ENCODE measurements around the gene EEPD1.
"Not testable (repeated sequence)": the region's sequence is repeated elsewhere in the genome, so short reads cannot be mapped to it uniquely, and the experiment has no call there.

The EEPD1 gene

GRCh38 chr7:36314491-36314890 lies 161.4 kb downstream of the EEPD1 start:
- DNase-seq (ENCODE audit: low read depth in 2 of 2, low spot score in 1 of 2), result no peak

- DNase-seq (ENCODE audit: low read depth in 2 of 2, low spot score in 1 of 2), result no peak
These were observed 162.4 kb downstream of the EEPD1 start for GRCh38 chr7:36315309-36315944.

- no peak for DNase-seq (ENCODE audit: low read depth in 2 of 2, low spot score in 1 of 2)
These were observed 163.3 kb downstream of the EEPD1 start for GRCh38 chr7:36316319-36316718.

DNA sequence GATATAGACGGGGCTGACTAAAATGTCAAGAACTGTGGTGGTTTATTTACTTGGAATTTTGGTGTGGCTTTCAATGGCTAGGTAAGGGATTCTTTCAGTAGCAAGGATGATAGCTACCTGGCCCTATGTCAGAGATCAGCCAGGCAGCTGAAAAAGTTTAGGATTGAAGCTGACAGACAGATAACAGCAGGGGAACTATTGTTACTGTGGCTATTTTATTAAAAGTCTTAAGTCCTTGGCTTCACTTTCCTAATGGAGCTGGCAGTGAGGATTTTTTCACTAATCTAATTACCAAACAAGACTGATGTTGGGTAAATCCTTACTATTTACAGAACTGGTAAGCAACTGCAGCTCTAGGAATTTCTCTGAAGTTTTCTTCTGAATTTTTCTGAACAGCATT lies 164.2 kb downstream of the EEPD1 start:
- no peak for DNase-seq (ENCODE audit: low read depth in 2 of 2, low spot score in 1 of 2)

GRCh38 chr7:36318116-36318515 lies 165.1 kb downstream of the EEPD1 start:
- DNase-seq (ENCODE audit: low read depth in 2 of 2, low spot score in 1 of 2), result no peak

- DNase-seq (ENCODE audit: low read depth in 2 of 2, low spot score in 1 of 2), result not testable (repeated sequence)
These were observed 168.2 kb downstream of the EEPD1 start for GRCh38 chr7:36321284-36321683.

- DNase-seq (ENCODE audit: low read depth in 2 of 2, low spot score in 1 of 2), result no peak
These were observed 183.3 kb downstream of the EEPD1 start for GRCh38 chr7:36336390-36336789.

GRCh38 chr7:36338256-36338655 lies 185.2 kb downstream of the EEPD1 start:
- no peak for DNase-seq (ENCODE audit: low read depth in 2 of 2, low spot score in 1 of 2)

- no peak for DNase-seq (ENCODE audit: low read depth in 2 of 2, low spot score in 1 of 2)
These were observed 190.5 kb downstream of the EEPD1 start for GRCh38 chr7:36343548-36343947.

DNA sequence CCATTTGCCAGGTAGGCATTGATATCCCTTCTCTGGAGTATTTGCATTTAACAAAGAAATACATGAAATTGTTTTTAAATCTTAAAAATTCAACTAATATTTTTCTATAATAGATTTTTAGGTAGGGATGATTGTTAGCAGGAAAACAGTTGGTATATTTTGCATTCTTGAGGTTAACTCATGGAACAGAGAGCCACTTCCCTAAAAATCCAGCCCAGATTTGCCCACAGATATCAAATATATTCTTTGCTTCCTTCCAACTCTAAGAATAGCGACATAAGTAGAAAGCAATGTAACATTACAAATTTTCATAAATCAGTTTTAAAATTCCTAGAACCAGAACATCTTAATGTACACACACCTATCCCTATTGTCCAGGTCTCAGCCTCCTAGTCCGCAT lies 191.6 kb downstream of the EEPD1 start:
- no peak for DNase-seq (ENCODE audit: low read depth in 2 of 2, low spot score in 1 of 2)

DNA sequence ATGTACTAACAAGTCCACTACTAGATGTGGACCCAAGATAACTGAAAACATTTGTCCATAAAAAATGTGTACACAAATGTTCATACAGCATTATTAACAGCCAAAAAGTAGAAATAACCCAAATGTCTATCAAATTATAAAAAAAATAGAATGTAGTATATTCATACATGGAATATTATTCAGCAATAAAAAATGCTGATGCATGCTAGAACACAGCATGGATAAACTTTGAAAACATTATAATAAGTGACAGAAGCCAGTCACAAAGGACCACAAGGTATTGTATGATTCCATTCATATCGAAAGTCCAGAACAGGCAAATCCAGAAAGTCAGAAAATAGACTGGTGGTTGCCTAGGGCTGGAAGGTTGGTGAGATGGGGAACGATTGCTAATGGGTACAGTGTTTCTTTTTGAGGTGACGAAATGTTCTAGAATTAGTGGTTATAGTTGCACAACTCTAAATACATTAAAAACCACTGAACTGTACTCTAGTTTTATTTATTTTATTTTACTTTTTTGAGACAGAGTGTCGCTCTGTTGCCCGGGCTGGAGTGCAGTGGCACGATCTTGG lies 193.3 kb downstream of the EEPD1 start:
- DNase-seq (ENCODE audit: low read depth in 2 of 2, low spot score in 1 of 2), result no peak

- no peak for DNase-seq (ENCODE audit: low read depth in 2 of 2, low spot score in 1 of 2)
These were observed 195.2 kb downstream of the EEPD1 start for GRCh38 chr7:36348256-36348655.

DNA sequence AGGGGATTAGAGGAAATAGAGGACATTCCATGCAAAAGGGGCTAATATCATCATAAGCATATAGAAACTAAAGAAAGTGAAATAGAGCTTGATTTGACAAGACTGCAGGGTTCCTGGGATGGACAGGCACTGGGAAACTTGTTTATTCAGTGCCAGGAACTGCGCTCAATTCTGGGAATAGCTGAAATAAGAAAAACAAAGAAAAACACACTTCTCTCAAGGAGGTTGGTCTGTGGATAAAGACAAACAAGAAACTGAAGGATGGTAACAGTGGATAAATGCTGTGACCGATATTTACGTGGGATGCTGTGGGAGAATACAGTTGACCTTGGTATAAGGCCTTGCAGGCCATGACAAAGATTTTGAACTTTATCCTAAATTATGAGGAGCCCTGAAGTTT lies 195.7 kb downstream of the EEPD1 start:
- no peak for DNase-seq (ENCODE audit: low read depth in 2 of 2, low spot score in 1 of 2)

DNA sequence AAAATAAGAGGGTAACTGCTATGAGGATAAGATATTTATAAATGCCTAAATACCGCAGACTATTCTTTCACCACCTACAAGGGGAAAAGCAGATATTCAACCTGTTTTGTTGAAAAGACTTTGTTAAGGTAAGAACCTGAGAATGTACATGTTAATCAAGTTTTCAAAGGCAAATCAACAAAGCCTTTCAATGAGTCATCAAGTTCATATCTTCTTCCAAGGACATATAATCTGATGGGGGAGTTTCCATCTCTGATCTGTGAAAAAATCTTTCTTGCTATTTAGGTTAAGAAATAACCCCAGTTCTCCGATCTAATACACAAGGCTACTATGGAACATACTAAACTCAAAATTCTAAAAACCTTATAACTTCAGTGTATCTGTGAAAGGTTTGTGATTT lies 196.6 kb downstream of the EEPD1 start:
- no peak for DNase-seq (ENCODE audit: low read depth in 2 of 2, low spot score in 1 of 2)

Measured in stimulated activated CD8-positive, alpha-beta memory T cell treated with anti-CD3 and anti-CD28 coated beads, Interleukin-4, amount 100 ng/mL, for 4 hours (primary cell).